Activated CD8-positive, alpha-beta memory T cell treated with anti-CD3 and anti-CD28 coated beads, Interleukin-2, amount 50 U/mL, for 48 hours (primary cell): Measurements from ENCODE around the gene GPS1.

ENCODE experiments used
- DNase-seq: peaks from one replicate; pipeline ENCODE4 v3.0.0-alpha.2; 2020

Gene GPS1

GRCh38 chr17:82047379-82047778 is 4.3 kb upstream of the GPS1 start:
- no peak for DNase-seq

DNA sequence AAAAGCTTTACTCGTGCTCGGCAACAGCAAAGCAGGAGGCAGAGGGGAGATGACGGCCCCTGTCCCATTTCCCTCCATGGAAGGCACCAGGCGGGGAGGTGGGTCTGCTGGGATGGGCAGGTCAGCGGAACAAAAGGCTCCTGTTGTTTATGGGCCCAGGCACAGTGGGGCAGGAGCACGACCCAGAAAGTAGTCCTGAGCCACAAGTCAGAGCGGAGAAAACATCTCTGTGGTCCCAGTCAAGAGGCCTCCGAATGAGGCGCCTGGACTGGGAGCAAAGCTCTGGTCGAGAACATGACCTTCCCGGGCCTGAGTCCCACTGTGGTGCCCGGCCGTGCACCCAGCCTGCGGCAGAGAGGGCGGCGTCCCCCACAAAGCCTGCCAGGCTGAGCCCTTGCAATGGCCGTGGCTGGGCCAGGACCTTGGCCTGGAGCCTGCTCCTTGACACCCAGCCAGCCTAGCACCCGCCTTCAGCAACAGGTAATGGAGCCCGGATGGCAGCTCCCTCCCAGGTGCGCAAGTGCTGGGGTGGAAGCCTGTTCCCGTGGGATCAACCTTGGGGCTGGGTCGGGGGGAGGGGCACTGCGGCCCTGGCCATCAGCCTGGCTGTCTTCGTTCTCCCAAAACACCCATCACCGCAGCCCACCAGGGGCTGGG is 3.7 kb upstream of the GPS1 start:
- DNase-seq: no peak

GRCh38 chr17:82048571-82048971 is 3.1 kb upstream of the GPS1 start:
- no peak for DNase-seq

DNA sequence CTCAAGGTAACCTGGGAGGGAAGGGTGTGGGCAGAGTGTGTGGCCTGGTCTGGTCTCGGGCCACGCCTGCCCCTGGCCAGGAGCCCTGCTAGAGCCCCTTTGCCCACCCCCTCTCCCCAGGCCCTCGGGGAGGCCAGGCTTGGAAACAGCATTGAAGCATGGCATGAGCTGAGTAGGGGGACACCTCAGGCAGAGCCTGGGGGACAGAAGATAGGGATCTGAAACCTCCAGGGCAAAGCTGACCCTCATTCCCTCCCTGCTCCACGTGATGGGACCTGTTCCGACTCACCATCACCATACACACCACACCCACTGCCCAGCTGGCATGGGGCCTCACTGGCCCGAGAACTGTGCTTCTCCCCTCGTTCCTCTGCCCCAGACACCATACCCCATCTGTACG is 2.6 kb upstream of the GPS1 start:
- DNase-seq: no peak

- no peak for DNase-seq
These were observed 2.2 kb upstream of the GPS1 start for GRCh38 chr17:82049521-82049971.

DNA sequence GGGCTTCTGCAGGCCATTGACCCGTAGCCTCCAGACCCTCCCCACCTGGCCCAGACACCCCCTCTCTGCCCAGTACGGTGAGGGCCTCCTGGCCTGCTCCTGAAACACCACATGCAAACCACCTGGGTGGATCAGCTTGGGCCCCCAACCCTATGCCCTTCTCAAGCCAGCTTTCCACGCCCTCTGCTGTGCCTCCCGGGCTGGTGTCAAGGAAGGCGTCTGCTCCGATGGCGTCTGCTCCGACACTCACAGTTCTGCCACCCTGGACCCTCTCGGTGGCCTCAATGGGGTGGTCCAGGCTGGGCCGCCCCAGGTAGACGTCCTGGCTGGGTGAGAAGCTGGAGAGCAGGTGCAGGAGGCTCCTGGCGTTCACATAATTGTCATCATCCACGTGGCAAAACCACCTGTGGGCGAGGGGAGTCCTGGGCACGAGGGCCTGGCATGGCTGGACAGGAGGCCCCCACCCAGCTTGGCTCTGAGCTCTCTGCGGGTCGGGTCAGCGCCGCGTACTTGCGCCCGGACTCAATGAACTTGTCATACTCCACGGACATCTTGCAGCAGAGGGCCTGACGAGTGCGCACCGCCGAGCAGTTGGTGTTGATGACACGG is 1.4 kb upstream of the GPS1 start:
- DNase-seq: no peak

GRCh38 chr17:82050761-82051641 is 697 bp upstream of the GPS1 start:
- DNase-seq: no peak

DNA sequence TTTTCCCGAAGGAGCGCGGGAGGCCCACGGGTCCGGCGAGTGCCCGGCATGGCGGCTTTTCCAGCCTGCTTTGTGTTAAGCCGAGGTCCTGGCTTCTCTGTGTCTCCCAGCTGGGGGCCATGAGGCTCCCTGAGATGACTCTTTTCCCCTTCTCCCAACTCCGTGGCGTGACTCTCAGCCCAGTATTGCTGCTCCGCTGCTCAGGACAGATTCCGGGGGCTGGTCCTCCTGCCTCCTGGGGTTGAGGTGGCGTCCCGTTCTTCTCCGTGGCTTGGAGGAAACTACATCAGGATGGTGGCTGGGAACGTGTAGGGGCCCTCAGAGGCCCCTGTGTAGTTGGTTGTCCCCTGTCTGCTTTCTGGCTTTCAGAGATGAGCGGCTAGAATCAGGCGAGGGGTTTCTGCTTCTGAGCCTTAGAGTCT is 951 bp downstream of the GPS1 start:
- DNase-seq: no peak

DNA sequence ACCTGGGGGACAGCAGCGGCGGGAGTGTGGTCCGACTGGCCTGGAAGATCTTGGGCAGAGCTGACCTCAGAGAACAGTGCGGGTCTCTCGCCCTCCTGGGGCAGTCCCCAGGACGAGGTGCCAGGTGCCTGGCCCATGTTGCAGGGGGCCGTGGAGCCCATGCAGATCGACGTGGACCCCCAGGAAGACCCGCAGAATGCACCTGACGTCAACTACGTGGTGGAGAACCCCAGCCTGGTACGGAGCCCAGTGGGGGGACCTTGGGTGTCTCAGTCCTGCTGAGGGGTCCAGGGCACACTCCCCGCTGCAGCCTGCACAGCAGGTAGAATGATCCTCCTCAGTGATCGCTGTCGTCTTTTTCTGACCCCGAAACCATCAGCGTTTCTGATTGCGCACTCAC is 1.4 kb downstream of the GPS1 start:
- no peak for DNase-seq

- no peak for DNase-seq
These were observed 2.0 kb downstream of the GPS1 start for GRCh38 chr17:82053556-82054263.

GRCh38 chr17:82054351-82055022 is 2.8 kb downstream of the GPS1 start:
- DNase-seq: no peak

- DNase-seq: no peak
These were observed 3.6 kb downstream of the GPS1 start for GRCh38 chr17:82055023-82055964.

- DNase-seq: no peak
These were observed 4.4 kb downstream of the GPS1 start for GRCh38 chr17:82055965-82056728.

GRCh38 chr17:82056729-82057621 is 5.3 kb downstream of the GPS1 start:
- no peak for DNase-seq

GRCh38 chr17:82058230-82058854 is 6.6 kb downstream of the GPS1 start:
- DNase-seq: no peak

- no peak for DNase-seq
These were observed 7.2 kb downstream of the GPS1 start for GRCh38 chr17:82058855-82059249.

DNA sequence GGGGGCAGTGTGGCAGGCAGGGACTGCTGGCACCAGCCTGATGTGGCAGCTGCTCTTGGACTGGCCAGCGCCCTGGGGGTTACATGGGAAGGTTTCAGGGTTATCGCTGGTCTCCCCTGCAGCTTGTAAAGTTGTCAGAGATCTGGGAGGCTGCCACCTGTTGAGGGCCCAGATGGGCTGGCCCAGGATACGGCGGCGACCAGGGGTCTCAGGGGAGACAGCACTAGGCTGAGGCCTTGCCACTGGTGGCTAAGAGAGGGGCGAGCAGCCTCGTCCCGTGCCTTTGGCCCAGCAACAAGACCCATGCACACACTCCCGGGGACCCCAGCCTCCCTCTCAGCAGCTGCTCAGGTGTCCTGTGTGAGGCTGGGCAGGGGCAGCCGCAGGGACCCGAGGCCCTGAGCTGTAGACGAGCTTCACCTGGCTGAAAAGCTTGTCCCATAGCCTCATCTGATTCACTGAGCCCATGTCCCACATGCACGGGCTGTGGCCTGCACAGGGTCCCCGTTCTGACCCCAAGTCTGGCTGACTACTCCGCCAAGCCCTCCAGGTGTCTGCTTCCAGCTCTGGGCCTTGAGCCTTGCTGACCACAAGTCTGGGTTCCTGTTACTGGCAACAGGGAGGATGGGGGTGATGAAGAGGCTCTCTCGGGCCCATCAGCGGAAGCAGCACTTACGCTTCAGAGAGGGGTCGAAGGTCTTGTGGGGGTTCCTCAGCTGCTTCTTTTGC is 7.7 kb downstream of the GPS1 start:
- DNase-seq: no peak

DNA sequence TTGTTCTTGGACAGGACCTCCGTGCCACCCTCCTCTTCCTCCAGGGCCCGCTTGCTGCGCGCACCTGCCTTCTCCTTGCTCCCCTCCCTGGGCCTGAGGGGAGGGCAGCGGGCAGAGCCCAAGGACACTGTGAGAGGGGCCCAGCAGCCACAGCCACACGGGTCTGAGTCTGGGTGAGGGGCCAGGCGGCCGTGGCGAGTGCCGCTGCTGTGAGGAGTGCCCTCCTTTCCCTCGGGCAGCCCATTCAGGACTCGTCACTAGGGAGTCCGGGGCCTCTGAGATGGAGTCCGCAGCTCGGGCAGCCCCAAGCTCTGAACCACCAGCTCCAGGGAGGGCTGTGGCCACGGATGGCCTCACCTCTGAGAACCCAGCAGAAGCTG is 8.3 kb downstream of the GPS1 start:
- DNase-seq: no peak
